Measurements from ENCODE around the gene CIAO2A.
"Not testable (repeated sequence)": the region's sequence is repeated elsewhere in the genome, so short reads cannot be mapped to it uniquely, and the experiment has no call there.

The CIAO2A gene

GRCh38 chr15:64093627-64094417, at the start of gene CIAO2A:
TSS of gene CIAO2A (minus strand) at chr15:64093838. CDS start at chr15:64093768, 70 bp downstream.
- DNase-seq, result peak; percentile 98

- no peak for DNase-seq
These were observed 49.6 kb upstream of the CIAO2A start for GRCh38 chr15:64143276-64143675.

- no peak for DNase-seq
These were observed 48.3 kb upstream of the CIAO2A start for GRCh38 chr15:64141798-64142512.

- DNase-seq, result no peak
These were observed 44.8 kb upstream of the CIAO2A start for GRCh38 chr15:64138331-64138941.

GRCh38 chr15:64137226-64137833, 43.7 kb upstream of the CIAO2A start:
- DNase-seq, result no peak

- DNase-seq, result no peak
These were observed 42.7 kb upstream of the CIAO2A start for GRCh38 chr15:64136347-64136746.

- no peak for DNase-seq
These were observed 40.7 kb upstream of the CIAO2A start for GRCh38 chr15:64134345-64134829.

GRCh38 chr15:64133623-64134344, 40.1 kb upstream of the CIAO2A start:
- no peak for DNase-seq

GRCh38 chr15:64132217-64132616, 38.6 kb upstream of the CIAO2A start:
- no peak for DNase-seq

- DNase-seq, result no peak
These were observed 37.9 kb upstream of the CIAO2A start for GRCh38 chr15:64131547-64131946.

GRCh38 chr15:64130159-64130558, 36.5 kb upstream of the CIAO2A start:
- no peak for DNase-seq

GRCh38 chr15:64127521-64128270, 34.1 kb upstream of the CIAO2A start:
- no peak for DNase-seq

- no peak for DNase-seq
These were observed 32.3 kb upstream of the CIAO2A start for GRCh38 chr15:64125978-64126377.

- no peak for DNase-seq
These were observed 29.3 kb upstream of the CIAO2A start for GRCh38 chr15:64122936-64123351.

- DNase-seq, result no peak
These were observed 28.8 kb upstream of the CIAO2A start for GRCh38 chr15:64122444-64122843.

GRCh38 chr15:64121614-64122013, 28.0 kb upstream of the CIAO2A start:
- DNase-seq, result no peak

- not testable (repeated sequence) for DNase-seq
These were observed 26.7 kb upstream of the CIAO2A start for GRCh38 chr15:64120322-64120721.

GRCh38 chr15:64117759-64118487, 24.3 kb upstream of the CIAO2A start:
- no peak for DNase-seq

GRCh38 chr15:64112904-64113303, 19.3 kb upstream of the CIAO2A start:
- DNase-seq, result no peak

- no peak for DNase-seq
These were observed 18.6 kb upstream of the CIAO2A start for GRCh38 chr15:64112073-64112772.

All from femur (tissue), 1 donor.